Stimulated activated CD4-positive, alpha-beta T cell treated with anti-CD3 and anti-CD28 coated beads, Interleukin-12 subunit alpha, Interleukin-12 subunit beta, amount 100 ng/mL, for 24 hours (primary cell): ENCODE results near the gene SMARCC1.
"Not testable (repeated sequence)": the region's sequence is repeated elsewhere in the genome, so short reads cannot be mapped to it uniquely, and the experiment has no call there.

ENCODE experiments used
- DNase-seq, 2 experiments: peaks; one replicate each; pipeline ENCODE4 v3.0.0-alpha.2; 2020; ENCODE audit warnings: low read depth in 2 of 2

The SMARCC1 gene

GRCh38 chr3:47772047-47772446 lies 9.6 kb downstream of the SMARCC1 start:
- no peak for DNase-seq

GRCh38 chr3:47766186-47766585 lies 15.5 kb downstream of the SMARCC1 start:
- DNase-seq: no peak

GRCh38 chr3:47762233-47762632 lies 19.5 kb downstream of the SMARCC1 start:
- DNase-seq: no peak

- DNase-seq: no peak
These were observed 20.6 kb downstream of the SMARCC1 start for GRCh38 chr3:47761046-47761445.

GRCh38 chr3:47760207-47760606 lies 21.5 kb downstream of the SMARCC1 start:
- DNase-seq: not testable (repeated sequence)

- DNase-seq: no peak
These were observed 23.2 kb downstream of the SMARCC1 start for GRCh38 chr3:47758261-47759025.

- no peak for DNase-seq
These were observed 29.0 kb downstream of the SMARCC1 start for GRCh38 chr3:47752716-47753115.

- not testable (repeated sequence) for DNase-seq
These were observed 30.8 kb downstream of the SMARCC1 start for GRCh38 chr3:47750811-47751354.

- no peak for DNase-seq
These were observed 34.1 kb downstream of the SMARCC1 start for GRCh38 chr3:47747558-47747957.

GRCh38 chr3:47746264-47746663 lies 35.4 kb downstream of the SMARCC1 start:
- no peak for DNase-seq

- DNase-seq: no peak
These were observed 37.8 kb downstream of the SMARCC1 start for GRCh38 chr3:47743855-47744254.

- DNase-seq: not testable (repeated sequence)
These were observed 38.3 kb downstream of the SMARCC1 start for GRCh38 chr3:47743352-47743751.

GRCh38 chr3:47741925-47742324 lies 39.8 kb downstream of the SMARCC1 start:
- no peak for DNase-seq

GRCh38 chr3:47732143-47732542 lies 49.5 kb downstream of the SMARCC1 start:
- no peak for DNase-seq

- DNase-seq: no peak
These were observed 50.6 kb downstream of the SMARCC1 start for GRCh38 chr3:47731061-47731460.

- DNase-seq: no peak
These were observed 58.8 kb downstream of the SMARCC1 start for GRCh38 chr3:47722859-47723258.

- not testable (repeated sequence) for DNase-seq
These were observed 64.2 kb downstream of the SMARCC1 start for GRCh38 chr3:47717448-47717847.

GRCh38 chr3:47716656-47717055 lies 65.0 kb downstream of the SMARCC1 start:
- DNase-seq: no peak

- DNase-seq: no peak
These were observed 65.8 kb downstream of the SMARCC1 start for GRCh38 chr3:47715928-47716327.

- no peak for DNase-seq
These were observed 67.1 kb downstream of the SMARCC1 start for GRCh38 chr3:47714606-47715005.

- no peak for DNase-seq
These were observed 68.0 kb downstream of the SMARCC1 start for GRCh38 chr3:47713655-47714054.

- DNase-seq: no peak
These were observed 69.3 kb downstream of the SMARCC1 start for GRCh38 chr3:47712398-47712797.

GRCh38 chr3:47711596-47711995 lies 70.1 kb downstream of the SMARCC1 start:
- no peak for DNase-seq

GRCh38 chr3:47705391-47705790 lies 76.3 kb downstream of the SMARCC1 start:
- DNase-seq: no peak
